A673 (cell line): ENCODE data around the gene RGPD8.

Experiments used
- EZH2 ChIP-seq: fragments of 200-600 bp; sonication (generic); IDR thresholded peaks from 2 replicates; pipeline ENCODE4 v1.6.1; 2017; ENCODE audit warnings: borderline replicate concordance, low read depth, mild to moderate bottlenecking, mixed read lengths, antibody characterized with exemption, low read length; ENCODE audit not compliant: poor library complexity, severe bottlenecking
- TF ChIP-seq, protein P1 (sequence below): fragments of 300-800, 200-600 bp; sonication (generic); conservative IDR thresholded peaks from 2 replicates; pipeline ENCODE4 v1.5.1; 2017; ENCODE audit warnings: low read depth, mild to moderate bottlenecking, antibody characterized with exemption, low read length, moderate library complexity, mixed read lengths

DNA sequence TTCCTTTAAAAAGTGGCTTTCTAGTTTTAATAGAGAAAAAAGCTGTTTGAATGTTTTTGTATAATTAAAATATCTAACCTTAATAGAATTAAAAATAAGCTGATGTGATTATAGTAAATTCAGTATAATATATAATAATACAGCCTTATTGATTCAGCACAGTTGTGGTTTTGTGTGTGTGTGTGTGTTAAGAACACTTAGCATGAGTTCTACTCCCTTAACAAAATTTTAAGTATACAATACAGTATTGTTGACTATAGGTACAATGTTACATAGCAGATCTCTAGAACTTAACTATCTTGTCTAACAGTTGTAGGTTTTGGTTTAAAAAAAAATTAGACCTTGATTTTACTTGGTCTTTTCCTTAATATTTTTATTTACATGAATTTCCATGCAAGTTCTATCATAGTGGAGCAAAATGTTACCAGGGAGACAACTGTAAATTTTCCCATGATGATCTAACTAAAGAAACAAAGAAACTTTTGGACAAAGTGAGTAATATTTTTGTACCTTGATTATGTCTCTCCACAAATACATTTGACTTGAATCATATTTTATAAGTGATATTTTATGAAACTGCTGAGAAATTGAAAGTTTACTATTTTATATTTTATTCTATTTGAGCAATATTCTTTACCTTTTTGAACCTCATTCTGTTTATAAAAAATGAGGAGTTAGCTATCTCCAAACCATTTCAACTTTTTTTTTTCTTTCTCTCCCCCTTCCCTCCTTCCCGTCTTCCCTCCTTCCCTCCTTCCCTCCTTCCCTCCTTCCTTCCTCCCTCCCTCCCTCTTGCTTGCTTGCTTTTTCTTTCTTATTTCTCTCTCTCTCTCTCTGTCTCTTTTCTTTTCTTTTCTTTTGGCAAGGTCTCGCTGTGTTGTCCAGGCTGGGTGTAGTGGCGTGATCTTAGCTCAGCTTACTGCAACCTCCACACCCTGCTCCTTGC is 111.8 kb downstream of the RGPD8 start:
- TF ChIP-seq, protein P1, sequence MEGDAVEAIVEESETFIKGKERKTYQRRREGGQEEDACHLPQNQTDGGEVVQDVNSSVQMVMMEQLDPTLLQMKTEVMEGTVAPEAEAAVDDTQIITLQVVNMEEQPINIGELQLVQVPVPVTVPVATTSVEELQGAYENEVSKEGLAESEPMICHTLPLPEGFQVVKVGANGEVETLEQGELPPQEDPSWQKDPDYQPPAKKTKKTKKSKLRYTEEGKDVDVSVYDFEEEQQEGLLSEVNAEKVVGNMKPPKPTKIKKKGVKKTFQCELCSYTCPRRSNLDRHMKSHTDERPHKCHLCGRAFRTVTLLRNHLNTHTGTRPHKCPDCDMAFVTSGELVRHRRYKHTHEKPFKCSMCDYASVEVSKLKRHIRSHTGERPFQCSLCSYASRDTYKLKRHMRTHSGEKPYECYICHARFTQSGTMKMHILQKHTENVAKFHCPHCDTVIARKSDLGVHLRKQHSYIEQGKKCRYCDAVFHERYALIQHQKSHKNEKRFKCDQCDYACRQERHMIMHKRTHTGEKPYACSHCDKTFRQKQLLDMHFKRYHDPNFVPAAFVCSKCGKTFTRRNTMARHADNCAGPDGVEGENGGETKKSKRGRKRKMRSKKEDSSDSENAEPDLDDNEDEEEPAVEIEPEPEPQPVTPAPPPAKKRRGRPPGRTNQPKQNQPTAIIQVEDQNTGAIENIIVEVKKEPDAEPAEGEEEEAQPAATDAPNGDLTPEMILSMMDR: no peak
- no peak for TF ChIP-seq EZH2
